Tibial nerve (tissue), 4 donors: ENCODE measurements around the gene KCTD16. TPM values are rescaled to one million over a fixed set of nuclear protein-coding genes. Genes with fewer than 3 reads are reported as not detected.

Experiments used
- DNase-seq, 2 donors: peaks; one replicate each; pipeline ENCODE4 v3.0.0-alpha.2; 2019; ENCODE audit warnings: low spot score in 2 of 2
- H3K27ac ChIP-seq, 4 donors: fragments of 200-600 bp; sonication (generic) in 3 of 4; one replicate each; pipeline ENCODE4 v1.5.1; 2017 to 2019; ENCODE audit warnings: mild to moderate bottlenecking in 1 of 4
- H3K27me3 ChIP-seq, 2 donors: fragments of 200-600 bp; sonication (generic) in 1 of 2; one replicate each; pipeline versions ENCODE4 v1.5.1 to v1.6.0; 2017 to 2019
- H3K36me3 ChIP-seq, 3 donors: fragments of 200-600 bp; sonication (generic); one replicate each; pipeline ENCODE4 v1.5.1; 2018 to 2019
- H3K4me1 ChIP-seq, 4 donors: fragments of 200-600 bp; sonication (generic) in 3 of 4; one replicate each; pipeline ENCODE4 v1.5.1; 2017 to 2019
- H3K4me3 ChIP-seq, 4 donors: fragments of 200-600 bp; sonication (generic) in 3 of 4; one replicate each; pipeline ENCODE4 v1.5.1; 2017 to 2019; ENCODE audit warnings: mild to moderate bottlenecking in 1 of 4, moderate library complexity in 1 of 4
- H3K9me3 ChIP-seq, 4 donors: fragments of 200-600 bp; sonication (generic) in 3 of 4; one replicate each; pipeline ENCODE4 v1.5.1; 2017 to 2019
- EP300 ChIP-seq, 2 donors: sonication (generic); formaldehyde crosslinking; IDR thresholded peaks; one replicate each; pipeline ENCODE4 v1.6.1; 2017; ENCODE audit warnings: antibody characterized with exemption in 2 of 2, mild to moderate bottlenecking in 1 of 2
- POLR2A ChIP-seq, 2 donors: fragments of 450-650 bp; IDR thresholded peaks; one replicate each; pipeline ENCODE4 v1.6.1; 2017; ENCODE audit warnings: antibody characterized with exemption in 2 of 2, mild to moderate bottlenecking in 2 of 2, moderate library complexity in 2 of 2
- WGBS, 2 donors: methylation state at CpG; one replicate each; pipeline ENCODE4 v1.1.5; 2018; 5-methylcytosine and 5-hydroxymethylcytosine counted together
- total RNA-seq, 4 donors: library from RNA; depleted of rRNA; stranded (reverse); fragments of >200 nt; gene quantifications; one replicate each; pipeline ENCODE4 v1.1.0, GENCODE V29; 2016
- TF ChIP-seq, protein P1 (sequence below), 5 experiments: fragments of 200-600 bp in 3 of 5; fragments of 450-650 bp in 2 of 5; sonication (generic) in 3 of 5; IDR thresholded peaks; one replicate each; pipeline ENCODE4 v1.5.1; 2016 to 2019; ENCODE audit warnings: antibody characterized with exemption in 5 of 5, mild to moderate bottlenecking in 3 of 5, moderate library complexity in 2 of 5

KCTD16 gene
- total RNA-seq, 4 donors from 2014 or later, result under 0.01 to 0.44 (median 0.41) TPM

DNA sequence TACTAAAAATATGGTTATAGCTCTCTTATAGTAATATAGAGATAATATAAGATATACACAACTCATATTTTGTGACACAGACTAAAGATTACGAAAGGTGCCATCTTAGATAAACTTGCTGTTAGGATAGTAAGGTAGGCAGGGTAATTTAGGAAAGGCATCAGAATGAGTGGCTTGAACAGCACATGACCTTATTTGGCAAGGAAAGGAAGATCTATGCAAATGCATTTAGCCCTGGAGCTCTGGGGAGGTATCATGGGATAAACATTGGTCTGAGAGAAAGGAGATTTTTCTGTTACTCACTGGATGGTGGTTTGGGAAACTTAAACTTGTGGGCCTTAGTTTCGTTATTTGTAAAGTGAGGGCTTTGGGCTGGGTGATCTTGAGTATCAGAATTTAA is 65.8 kb downstream of the KCTD16 start:
- no peak for DNase-seq
- Histone ChIP-seq H3K27ac (no peak overlapping the region), H3K9me3 (no peaks in the 10 kb centered on the region), H3K4me1 (no peaks in the 10 kb centered on the region), H3K36me3 (no peaks in the 10 kb centered on the region), H3K4me3 (no peak overlapping the region), H3K27me3 (no peaks in the 10 kb centered on the region)
- TF ChIP-seq EP300 (IDR thresholded peaks at IDR 0.05) (no peak), POLR2A (IDR thresholded peaks at IDR 0.05) (no peak)
- TF ChIP-seq, protein P1, sequence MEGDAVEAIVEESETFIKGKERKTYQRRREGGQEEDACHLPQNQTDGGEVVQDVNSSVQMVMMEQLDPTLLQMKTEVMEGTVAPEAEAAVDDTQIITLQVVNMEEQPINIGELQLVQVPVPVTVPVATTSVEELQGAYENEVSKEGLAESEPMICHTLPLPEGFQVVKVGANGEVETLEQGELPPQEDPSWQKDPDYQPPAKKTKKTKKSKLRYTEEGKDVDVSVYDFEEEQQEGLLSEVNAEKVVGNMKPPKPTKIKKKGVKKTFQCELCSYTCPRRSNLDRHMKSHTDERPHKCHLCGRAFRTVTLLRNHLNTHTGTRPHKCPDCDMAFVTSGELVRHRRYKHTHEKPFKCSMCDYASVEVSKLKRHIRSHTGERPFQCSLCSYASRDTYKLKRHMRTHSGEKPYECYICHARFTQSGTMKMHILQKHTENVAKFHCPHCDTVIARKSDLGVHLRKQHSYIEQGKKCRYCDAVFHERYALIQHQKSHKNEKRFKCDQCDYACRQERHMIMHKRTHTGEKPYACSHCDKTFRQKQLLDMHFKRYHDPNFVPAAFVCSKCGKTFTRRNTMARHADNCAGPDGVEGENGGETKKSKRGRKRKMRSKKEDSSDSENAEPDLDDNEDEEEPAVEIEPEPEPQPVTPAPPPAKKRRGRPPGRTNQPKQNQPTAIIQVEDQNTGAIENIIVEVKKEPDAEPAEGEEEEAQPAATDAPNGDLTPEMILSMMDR (IDR thresholded peaks at IDR 0.05), result no peak
- 88 to 97% methylated on average over 2 of the region's 2 CpGs for WGBS, 2 donors

DNA sequence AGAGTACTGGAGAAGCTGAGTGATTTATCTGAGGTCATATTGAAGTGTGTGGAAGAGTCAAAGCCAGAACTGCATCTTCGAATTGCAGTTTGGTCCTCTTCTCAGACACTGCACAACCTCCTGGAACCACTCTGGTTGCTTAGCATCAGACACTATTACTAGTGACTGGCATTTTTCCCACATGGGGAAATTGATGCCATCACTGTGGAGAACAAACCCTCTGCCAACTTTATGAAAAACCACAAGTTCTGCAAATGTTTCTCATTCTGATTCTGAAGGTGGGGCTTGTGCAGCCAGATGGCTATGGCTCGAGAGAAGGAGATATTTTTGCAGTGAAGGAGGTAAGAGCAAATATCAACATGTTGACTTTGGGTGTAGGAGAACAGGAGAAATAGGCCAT is 67.2 kb downstream of the KCTD16 start:
- no peak overlapping the region for H3K4me3 ChIP-seq
- TF ChIP-seq POLR2A (IDR thresholded peaks at IDR 0.05) (no peak), EP300 (IDR thresholded peaks at IDR 0.05) (no peak)
- TF ChIP-seq, protein P1 (IDR thresholded peaks at IDR 0.05), result no peak
- no peaks in the 10 kb centered on the region for H3K4me1 ChIP-seq
- H3K27me3 ChIP-seq, result no peaks in the 10 kb centered on the region
- H3K27ac ChIP-seq, result no peak overlapping the region
- 39 to 53% methylated on average over 2 of the region's 2 CpGs for WGBS, 2 donors
- no peaks in the 10 kb centered on the region for H3K9me3 ChIP-seq
- no peaks in the 10 kb centered on the region for H3K36me3 ChIP-seq
- peak in 1 of 2 donors; percentile 5 for DNase-seq

DNA sequence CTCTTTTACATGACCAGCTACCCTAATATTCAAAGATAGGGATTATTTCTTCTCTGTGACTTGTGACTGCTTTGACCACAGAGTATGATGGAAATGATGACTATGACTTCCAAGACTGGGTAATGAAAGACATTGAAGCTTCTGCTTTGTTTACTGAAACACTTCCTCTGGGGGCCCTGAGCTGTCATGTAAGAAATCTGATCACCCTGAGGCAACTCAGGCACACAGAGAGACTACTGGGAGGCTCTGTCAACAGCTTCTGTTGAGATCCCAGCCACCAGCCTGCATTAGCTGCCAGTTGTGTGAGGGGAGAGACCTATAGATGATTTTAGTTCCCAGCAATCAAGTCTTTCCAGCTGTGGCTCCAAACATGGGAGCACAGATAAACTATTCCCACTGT is 76.5 kb downstream of the KCTD16 start:
- H3K36me3 ChIP-seq, result no peaks in the 10 kb centered on the region
- no peaks in the 10 kb centered on the region for H3K4me1 ChIP-seq
- H3K27me3 ChIP-seq, result no peaks in the 10 kb centered on the region
- H3K9me3 ChIP-seq, result no peaks in the 10 kb centered on the region
- no peak overlapping the region for H3K4me3 ChIP-seq
- no peak for DNase-seq
- no peak overlapping the region for H3K27ac ChIP-seq
- TF ChIP-seq POLR2A (IDR thresholded peaks at IDR 0.05), result no peak
- TF ChIP-seq EP300 (IDR thresholded peaks at IDR 0.05), result no peak
- TF ChIP-seq, protein P1 (IDR thresholded peaks at IDR 0.05), result no peak

DNA sequence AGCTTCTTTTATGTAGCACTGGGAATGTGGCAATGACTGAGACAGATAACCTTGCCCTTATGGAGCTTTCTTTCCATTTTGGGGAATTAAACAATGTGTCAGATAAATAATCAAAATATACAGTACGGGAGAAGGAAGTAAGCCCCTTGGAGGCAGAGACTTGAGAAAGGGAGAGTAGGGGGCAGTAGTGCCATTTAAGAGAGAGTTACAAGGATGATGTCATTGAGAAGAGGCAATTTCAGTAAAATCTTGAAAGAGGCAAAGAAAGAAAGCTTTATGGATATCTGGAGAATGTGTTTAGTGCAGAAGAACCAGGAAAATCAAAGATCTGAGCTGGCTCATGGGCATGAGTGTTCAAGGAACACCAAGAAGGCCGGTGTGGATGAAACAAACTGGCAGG is 77.3 kb downstream of the KCTD16 start:
- no peaks in the 10 kb centered on the region for H3K27me3 ChIP-seq
- no peak overlapping the region for H3K4me3 ChIP-seq
- DNase-seq, result no peak
- 61 to 73% methylated on average over 2 of the region's 2 CpGs for WGBS, 2 donors
- no peak for TF ChIP-seq POLR2A (IDR thresholded peaks at IDR 0.05)
- TF ChIP-seq, protein P1 (IDR thresholded peaks at IDR 0.05), result no peak
- TF ChIP-seq EP300 (IDR thresholded peaks at IDR 0.05), result no peak
- H3K4me1 ChIP-seq, result no peaks in the 10 kb centered on the region
- no peak overlapping the region for H3K27ac ChIP-seq
- no peaks in the 10 kb centered on the region for H3K36me3 ChIP-seq
- H3K9me3 ChIP-seq, result no peaks in the 10 kb centered on the region

DNA sequence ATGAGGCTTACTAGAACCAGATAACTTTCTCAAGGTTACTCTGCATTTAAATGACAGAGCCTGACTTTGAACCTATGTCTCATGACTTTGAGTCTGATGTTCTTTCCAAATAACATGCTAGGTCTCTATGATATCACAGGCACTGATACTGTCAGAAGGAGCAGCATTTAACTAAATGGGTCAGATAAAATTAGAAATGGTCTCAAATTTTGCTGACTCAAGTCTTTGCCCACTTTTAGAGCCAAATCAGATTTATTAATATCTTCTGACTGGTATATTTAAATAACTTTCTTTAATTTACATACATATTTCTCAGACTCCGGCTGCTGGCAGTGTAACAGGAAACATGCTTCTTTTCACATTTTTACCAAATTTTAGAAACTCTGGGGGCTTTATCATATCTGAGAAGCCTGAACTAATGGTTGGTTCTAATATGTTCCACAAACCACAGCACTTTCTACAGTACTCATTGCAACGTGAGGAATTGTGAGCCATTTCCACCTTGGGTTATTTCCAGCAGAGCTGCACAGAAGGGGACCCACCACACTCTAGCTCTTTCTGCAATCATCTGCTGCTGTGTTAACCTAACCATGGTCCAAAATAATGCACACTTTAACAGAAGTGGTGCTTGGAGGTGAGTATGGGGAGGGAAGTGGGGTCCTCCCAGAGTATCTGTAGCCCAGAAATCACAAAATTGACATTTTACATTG is 79.2 kb downstream of the KCTD16 start:
- H3K4me1 ChIP-seq, result no peaks in the 10 kb centered on the region
- no peaks in the 10 kb centered on the region for H3K36me3 ChIP-seq
- WGBS, 2 donors, result 42 to 45% methylated on average over 2 of the region's 2 CpGs
- H3K27ac ChIP-seq, result no peak overlapping the region
- H3K9me3 ChIP-seq, result no peaks in the 10 kb centered on the region
- no peak overlapping the region for H3K4me3 ChIP-seq
- H3K27me3 ChIP-seq, result no peaks in the 10 kb centered on the region
- TF ChIP-seq POLR2A (IDR thresholded peaks at IDR 0.05) (no peak), EP300 (IDR thresholded peaks at IDR 0.05) (no peak)
- TF ChIP-seq, protein P1 (IDR thresholded peaks at IDR 0.05), result no peak
- DNase-seq, result no peak
